HFF-Myc (cell line): Measurements from ENCODE around the gene KIF26A.
A peak's percentile ranks its signal among the peaks of the same experiment; 100 is the strongest.

Source experiments
- DNase-seq: peaks from one replicate; pipeline ENCODE4 v3.0.0-alpha.2; 2011; ENCODE audit warnings: low read depth; ENCODE audit errors: extremely low read depth
- H3K4me3 ChIP-seq: replicated peaks from 2 replicates; pipeline ENCODE4 v1.5.1; 2011; ENCODE audit warnings: low read depth, mild to moderate bottlenecking, control low read depth, low read length
- TF ChIP-seq, protein P1 (sequence below): IDR thresholded peaks from 2 replicates; pipeline ENCODE4 v1.5.1; 2012; ENCODE audit warnings: mild to moderate bottlenecking, low read depth, low read length, control low read depth; ENCODE audit errors: missing control alignments

KIF26A gene

DNA sequence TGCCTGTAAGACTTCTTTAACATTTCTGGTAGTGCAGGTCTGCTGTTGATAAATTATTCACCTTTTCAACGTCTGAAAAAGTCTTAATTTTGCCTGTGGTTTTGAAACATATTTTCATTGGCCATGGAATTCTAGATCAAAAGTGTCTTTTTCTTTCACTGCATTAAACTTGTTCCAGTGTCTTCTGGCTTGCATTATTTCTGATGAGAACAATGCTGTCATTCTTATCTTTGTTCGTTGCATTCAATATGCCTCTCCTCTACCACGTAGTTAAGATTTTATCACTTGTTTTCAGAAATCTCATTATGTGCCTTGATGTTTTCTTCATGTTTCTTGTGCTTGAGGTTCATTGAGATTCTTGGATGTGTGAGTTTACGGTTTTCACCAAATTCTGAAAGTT, 13.4 kb upstream of the KIF26A start:
- DNase-seq: no peak
- H3K4me3 ChIP-seq: no peak overlapping the region
- TF ChIP-seq, protein P1, sequence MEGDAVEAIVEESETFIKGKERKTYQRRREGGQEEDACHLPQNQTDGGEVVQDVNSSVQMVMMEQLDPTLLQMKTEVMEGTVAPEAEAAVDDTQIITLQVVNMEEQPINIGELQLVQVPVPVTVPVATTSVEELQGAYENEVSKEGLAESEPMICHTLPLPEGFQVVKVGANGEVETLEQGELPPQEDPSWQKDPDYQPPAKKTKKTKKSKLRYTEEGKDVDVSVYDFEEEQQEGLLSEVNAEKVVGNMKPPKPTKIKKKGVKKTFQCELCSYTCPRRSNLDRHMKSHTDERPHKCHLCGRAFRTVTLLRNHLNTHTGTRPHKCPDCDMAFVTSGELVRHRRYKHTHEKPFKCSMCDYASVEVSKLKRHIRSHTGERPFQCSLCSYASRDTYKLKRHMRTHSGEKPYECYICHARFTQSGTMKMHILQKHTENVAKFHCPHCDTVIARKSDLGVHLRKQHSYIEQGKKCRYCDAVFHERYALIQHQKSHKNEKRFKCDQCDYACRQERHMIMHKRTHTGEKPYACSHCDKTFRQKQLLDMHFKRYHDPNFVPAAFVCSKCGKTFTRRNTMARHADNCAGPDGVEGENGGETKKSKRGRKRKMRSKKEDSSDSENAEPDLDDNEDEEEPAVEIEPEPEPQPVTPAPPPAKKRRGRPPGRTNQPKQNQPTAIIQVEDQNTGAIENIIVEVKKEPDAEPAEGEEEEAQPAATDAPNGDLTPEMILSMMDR: no peak

DNA sequence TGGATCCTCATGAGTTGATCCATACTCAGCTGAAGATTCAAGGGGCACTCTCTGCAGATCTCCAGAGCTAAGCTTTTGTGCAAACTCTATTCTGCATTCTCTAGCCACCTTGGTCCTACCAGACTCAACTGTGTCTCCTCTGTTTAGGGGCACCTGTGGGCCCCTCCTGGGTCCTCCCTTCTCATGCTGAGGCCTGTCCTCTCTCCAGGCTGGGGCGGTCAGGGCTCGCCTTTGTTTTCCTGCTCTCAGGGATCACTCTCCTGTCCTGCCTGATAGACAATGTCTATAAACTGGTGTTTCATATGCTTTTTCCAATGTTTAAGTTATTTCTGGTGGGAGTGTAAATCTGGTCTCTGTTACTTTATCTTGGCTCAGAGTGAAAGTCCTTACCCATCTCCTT, 11.6 kb upstream of the KIF26A start:
- TF ChIP-seq, protein P1: no peak

DNA sequence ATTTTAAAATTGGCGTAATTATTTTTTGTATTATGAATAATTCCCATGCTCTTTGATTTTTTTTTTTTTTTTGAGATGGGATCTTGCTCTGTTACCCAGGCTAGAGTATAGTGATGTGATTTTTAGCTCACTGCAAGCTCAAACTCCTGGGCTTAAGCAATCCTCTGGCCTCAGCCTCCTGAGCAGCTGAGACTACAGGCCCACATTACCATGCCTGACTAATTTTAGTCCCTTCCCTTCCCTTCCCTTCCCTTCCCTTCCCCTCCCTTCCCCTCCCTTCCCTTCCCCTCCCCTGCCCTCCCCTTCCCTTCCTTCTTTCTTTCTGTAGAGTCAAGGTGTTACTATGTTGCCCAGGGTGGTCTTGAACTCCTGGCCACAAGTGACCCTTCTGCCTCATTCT, 9.4 kb upstream of the KIF26A start:
- TF ChIP-seq, protein P1: no peak
- DNase-seq: no peak
- no peak overlapping the region for H3K4me3 ChIP-seq

More for the DNA sequence above, 11.6 kb upstream of the KIF26A start:
- no peak for DNase-seq
- no peak overlapping the region for H3K4me3 ChIP-seq

DNA sequence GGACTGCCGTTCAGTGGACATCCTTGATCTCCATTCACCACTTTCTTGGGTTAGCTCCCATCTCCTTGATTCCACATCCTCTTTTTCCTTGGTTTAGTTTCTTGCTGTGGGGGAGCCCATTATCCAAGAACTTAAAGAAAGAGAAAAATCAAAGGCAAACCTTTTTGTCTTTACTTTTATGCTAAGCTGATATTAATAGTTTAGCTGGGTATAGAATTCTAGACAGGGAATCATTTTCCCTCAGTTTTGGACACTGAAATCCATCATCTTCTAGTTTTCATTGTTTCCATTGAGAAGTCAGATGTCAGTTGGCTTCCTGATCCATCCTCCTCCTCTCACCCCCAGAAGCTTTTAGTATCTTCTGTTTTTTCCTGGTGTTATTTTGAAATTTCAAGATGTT, 8.8 kb upstream of the KIF26A start:
- no peak overlapping the region for H3K4me3 ChIP-seq
- DNase-seq: no peak
- TF ChIP-seq, protein P1: no peak

DNA sequence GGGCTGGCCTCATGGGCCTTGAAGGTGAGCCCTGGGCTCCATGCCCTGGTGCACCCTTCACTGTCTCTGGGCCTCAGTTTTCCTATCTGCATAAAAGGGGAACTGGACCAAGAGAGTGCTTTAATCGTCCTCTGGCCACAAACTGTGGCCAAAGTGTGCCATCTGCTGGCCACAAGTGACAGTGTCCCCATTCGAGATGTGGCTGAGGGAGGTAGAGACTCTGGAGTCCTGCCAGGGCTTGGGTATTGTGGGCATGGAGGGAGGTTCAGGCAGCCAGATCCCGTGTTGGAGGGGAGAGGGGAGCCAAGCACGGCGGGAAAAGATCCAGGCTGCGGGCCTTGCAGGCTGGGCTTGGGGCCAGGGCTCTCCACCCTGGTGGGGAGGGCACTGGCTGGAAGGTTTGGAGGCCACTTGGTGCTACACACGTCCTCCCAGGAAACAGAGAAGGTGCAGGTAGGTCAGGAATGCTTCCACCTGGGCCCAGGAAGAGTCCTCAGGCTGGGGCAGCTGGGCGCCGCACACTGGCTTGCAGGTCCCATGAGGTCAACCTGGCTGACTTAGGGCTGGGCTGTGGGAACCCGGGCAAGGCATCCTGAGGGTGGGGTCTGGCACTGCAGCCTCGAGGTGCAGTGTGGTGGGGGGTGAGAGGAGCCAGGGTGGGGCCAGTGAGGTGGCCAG, 7.3 kb upstream of the KIF26A start:
- TF ChIP-seq, protein P1: peak; percentile 61
- no peak overlapping the region for H3K4me3 ChIP-seq
- DNase-seq: no peak

DNA sequence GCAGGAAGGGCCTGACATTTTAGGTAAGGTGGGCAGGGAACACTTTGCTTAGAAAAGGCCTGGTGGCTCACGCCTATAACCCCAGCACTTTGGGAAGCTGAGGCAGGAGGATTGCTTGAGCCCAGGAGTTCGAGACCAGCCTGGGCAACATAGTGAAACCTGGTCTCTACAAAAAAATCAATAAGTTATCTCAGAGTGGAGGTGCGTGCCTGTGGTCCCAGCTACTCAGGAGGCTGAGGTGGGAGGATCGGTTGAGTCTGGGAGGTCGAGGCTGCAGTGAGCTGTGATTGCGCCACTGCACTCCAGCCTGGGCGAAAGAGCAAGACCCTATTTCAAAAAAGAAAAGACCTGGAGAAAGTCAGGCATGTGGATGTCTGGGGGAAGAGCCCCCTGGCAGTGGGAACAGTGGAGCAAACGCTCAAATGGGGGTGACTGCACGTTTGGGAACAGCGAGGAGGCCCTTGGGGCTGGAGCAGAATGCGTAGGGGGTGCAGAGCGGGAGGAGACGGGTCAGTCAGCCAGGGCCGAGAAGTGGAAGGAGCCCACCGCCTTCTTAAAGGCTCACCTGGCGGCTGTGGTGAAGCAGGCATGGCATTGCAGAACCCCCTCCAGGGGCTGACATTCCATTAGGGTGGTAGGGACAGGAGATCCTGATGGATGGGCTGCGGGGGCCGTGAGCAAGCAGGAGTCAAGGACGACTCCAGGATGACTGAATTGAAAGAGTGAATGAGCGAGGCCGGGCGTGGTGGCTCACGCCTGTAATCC, 6.2 kb upstream of the KIF26A start:
- TF ChIP-seq, protein P1: no peak
- no peak overlapping the region for H3K4me3 ChIP-seq
- DNase-seq: no peak
